Stimulated activated CD8-positive, alpha-beta memory T cell treated with anti-CD3 and anti-CD28 coated beads, Interleukin-15, amount 100 ng/mL, for 4 hours (primary cell): ENCODE results near the gene WDR49.
"Not testable (repeated sequence)": the region's sequence is repeated elsewhere in the genome, so short reads cannot be mapped to it uniquely, and the experiment has no call there.

Experiments used
- DNase-seq, 2 donors: peaks; one replicate each; pipeline ENCODE4 v3.0.0-alpha.2; 2020; ENCODE audit warnings: low read depth in 2 of 2

Gene WDR49

DNA sequence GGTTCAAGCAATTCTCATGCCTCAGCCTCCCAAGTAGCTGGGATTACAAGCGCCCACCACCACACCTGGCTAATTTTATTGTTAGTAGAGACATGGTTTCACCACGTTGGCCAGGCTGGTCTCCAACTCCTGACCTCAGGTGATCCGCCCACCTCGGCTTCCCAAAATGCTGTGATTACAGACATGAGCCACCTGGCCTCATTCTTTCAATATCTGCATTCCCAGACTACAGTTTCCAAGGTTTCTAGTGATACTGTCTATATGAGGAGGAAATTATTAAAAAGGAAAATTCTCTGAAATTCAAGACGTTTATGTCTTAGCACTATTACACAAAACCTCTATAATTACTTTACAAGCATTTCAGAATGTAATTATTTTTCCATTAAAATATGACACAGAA lies 39.5 kb downstream of the WDR49 start:
- DNase-seq = not testable (repeated sequence)

DNA sequence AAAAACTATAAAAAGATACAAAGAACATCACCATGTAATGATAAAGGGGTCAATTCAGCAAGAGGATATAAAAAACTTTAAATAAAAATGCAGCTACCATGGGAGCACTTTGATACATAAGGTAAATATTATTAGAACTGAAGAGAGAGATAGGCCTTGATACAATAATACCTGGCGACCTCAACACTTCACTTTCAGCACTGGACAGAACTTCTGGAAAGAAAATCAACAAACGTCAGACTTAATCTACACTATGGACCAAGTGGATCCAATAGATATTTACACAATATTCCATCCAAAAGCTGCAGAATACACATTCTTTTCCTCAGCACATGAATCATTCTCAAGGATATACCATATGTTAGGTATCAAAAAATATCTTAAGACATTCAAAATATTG lies 42.0 kb downstream of the WDR49 start:
- no peak for DNase-seq

DNA sequence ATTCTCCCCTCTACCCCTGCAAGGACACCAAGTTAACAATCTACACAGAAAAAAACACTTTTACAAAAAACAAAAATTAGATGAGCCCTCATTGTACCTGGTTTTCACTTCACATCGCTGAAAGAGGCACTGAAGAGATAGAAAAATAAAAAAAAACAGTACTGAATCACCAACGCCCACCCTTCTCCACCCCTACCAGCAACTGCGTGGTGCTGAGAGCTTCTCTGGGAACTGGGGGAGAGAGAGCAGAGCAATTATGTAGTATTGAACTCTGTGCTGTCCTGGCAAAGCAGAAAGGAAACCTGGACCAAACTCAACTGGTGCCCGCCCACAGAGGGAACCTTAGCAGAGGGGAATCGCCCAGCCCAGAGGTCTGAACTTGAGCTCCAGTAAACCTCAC lies 44.6 kb downstream of the WDR49 start:
- DNase-seq = no peak

DNA sequence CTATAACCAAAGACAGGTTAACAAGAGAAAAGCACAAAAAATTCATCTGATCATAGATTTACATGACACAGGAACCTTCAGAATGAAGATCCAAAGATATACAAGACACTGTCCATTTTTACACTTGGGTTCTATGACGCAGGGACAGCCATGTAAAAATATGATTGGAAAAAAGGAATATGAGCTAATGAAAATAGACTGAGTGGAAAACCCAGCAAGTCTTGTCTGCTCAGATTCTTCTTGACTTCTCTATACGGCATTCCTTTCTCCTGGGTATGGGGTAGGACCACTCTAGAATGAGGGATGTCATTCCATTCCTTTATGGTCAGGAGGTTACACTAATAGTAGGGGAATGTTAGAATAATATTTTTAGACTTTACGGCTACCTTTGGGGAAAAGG lies 46.9 kb downstream of the WDR49 start:
- no peak for DNase-seq

DNA sequence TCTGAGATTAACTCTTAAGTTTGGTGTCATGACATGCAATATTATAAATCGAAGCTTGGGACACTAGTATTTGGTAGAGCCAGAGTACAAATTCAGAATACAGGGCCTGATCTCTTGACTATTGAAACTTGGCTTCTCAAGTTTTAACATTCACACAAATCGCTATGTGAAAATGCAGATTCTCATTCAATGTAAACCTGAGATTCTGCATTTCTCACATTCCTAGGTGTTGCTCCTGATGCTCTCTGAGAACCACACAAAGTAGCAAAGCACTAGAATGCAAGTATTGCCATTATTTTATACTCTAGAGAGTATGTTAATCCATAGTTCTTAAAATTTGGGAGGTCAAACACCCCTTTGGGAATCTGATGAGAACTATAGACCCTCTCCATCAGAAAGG lies 47.9 kb downstream of the WDR49 start:
- DNase-seq = no peak

DNA sequence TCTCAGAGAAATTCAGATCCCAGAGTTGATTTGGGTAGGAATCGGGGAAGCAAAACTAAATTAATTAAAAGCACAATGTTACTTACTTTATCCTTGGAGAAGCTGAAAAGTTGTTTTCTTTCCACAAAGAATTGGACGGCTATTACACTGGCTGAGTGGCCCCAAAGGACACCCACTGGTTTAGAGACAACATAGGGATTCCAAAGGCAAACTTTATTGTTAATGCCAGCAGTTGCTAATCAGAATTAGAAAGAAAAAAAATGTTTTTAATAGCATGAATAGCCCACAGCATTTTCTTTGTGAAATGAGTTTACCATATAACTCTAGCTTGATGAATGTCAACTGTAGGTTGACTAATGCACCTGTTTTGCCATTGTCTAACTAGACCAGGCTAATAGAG lies 51.7 kb downstream of the WDR49 start:
- no peak for DNase-seq

DNA sequence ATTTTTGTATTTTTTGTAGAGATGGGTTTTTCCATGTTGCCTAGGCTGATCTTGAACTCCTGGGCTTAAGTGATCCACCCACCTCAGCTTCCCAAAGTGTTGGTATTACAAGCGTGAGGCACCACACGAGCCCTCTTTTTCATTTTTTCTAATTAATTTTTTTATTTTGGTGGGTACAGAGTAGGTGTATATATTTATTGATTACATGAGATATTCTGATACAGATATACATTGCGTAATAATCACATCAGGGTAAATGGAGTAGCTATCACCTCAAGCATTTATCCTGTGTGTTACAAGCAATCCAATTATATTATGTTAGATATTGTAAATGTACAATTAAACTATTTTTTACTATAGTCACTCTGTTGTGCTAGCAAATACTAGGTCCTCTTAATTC lies 66.1 kb downstream of the WDR49 start:
- no peak for DNase-seq

GRCh38 chr3:167575000-167575600 lies 78.6 kb downstream of the WDR49 start:
- no peak for DNase-seq

DNA sequence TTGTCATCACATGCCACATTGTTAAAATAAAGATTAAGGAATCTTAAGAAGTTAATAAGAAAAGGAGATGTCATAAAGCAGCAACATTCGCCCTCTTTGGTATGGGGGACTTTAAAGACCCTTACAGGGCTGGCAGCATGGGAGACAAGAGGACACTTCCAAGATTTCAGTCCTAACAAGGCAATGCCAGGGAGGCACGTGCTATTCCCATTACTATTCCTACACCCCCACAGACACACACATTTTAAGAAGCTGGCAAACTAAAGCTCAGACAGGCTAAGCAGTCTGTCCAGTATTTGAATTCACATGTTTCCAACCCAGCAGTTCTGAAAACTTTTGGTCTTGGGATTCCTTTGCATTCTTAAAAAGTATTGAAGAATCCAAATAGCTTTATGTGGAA lies 80.8 kb downstream of the WDR49 start:
- DNase-seq = no peak

- no peak for DNase-seq
These were observed 85.1 kb downstream of the WDR49 start for GRCh38 chr3:167568634-167569033.

- DNase-seq = no peak
These were observed 88.3 kb downstream of the WDR49 start for GRCh38 chr3:167565489-167565888.

GRCh38 chr3:167564612-167565011 lies 89.1 kb downstream of the WDR49 start:
- no peak for DNase-seq

GRCh38 chr3:167559924-167560323 lies 93.8 kb downstream of the WDR49 start:
- no peak for DNase-seq

DNA sequence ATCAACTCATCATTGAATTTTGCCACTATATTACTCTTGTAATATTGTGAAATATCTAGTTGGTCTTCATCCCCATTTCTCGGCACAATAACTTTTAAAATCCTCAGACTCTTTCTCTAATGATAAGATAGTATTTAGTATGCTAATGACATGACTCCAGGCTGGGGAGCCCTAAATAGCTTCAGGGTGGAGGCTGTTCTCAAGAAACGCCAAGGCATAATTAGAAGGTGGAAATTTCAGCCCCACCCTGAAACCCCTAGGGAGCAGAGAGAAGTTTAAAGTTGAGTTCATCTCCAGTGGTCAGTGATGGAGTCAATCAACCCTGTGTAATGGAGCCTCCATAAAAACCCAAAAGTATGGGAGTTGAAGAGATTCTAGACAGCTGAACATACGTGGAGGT lies 98.8 kb downstream of the WDR49 start:
- DNase-seq = no peak

DNA sequence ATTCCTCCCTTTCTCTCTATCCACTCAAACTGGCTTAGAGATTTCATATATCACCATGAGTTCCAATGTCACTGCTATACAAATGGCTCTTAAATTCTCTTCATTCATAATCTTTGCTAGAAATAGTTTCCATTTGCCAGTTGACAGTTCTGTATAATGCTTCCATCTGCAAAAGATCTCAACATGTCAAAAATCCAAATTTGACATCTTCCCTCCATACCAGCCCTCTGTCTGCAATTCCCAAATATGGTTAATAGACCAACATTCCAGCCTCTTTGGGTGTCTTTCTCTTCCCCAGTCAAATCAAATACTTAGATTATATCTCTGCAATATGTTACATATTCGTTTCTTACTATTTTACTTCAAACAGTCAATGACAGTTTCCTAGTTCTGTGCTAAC lies 115.7 kb downstream of the WDR49 start:
- DNase-seq = no peak

DNA sequence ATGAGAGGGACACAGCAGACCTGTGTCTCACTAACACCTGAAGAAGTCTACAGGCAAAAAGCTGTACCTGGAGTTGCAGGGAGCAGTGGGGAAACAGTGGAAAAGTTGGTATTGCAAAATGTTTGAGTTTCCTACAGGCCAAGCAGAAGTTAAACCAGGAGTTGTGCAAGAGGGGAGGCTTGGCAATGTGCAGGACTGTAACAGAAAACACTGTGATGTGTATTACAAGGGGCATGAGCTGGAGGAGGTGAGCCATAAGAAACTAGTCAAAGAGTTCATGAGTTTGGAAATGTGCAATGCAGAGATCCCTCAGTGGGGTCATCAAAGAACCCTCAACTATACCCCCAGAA lies 132.8 kb downstream of the WDR49 start:
- no peak for DNase-seq

DNA sequence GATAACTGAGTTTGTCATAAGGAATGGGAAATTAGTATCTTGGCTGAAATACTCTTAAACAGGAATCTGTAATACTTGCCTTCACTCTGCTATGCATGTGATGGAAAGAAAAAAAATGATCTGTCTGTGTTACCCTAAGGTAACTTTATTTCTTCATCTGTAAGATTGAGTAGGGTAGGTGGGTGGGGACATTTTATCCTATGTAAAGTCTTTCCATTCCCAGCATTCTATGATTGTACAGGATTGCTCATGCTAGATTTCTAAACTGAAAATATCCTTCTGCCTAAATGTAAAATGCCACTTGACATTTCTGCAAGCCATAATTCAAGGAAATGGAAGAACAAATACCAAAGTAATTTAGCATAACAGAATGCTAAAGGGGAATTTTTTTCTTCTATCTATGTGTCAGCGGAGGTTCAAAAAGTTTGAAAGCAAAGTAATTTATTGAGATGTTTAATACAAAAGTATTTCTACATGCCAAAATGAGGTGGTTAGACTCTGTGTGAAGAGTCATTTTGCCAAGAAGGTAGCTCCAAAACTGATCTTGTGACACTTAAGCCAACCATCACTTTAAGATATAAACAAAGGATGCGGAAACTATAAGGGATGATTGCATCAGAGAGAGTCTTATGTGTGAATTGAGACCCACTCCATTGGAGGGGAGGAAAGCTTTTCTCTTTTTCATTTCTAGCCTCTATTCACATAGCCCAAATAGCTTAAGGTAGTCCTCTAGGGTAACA lies 133.3 kb downstream of the WDR49 start:
- no peak for DNase-seq

DNA sequence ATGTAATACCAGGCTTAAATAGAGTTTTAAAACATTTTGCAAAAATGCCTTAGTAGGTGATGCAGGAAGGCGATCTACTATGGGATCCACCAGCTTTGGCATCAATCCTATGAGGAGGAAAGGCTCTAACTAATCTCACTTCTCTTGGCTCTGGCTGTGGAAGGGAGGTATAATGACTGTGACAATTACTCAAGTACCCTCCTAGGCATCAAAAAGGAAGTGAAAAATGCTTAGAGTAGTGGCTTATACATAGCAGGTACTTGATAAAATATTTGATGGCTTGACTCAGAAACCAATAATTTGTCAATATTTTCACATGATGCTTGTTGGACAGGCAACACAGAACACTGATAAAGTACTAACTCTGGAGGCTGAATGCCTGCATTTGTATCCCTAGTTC lies 145.8 kb downstream of the WDR49 start:
- DNase-seq = no peak

DNA sequence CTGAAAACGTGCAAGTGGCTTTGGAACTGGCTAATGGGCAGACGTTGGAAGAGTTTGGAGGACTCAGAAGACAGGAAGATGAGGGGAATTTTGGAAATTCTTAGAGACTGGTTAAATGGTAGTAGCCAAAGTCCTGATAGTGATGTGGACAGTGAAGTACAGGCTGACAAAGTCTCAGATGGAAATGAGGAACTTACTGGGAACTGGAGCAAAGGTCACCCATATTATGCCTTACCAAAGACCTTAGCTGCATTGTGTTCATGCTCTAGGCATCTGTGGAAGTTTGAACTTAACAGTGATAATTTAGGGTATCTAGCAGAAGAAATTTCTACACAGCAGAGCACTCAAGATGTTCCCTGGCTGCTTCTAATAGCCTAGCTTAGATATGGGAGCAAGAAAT lies 151.3 kb downstream of the WDR49 start:
- DNase-seq = no peak

- DNase-seq = no peak
These were observed 151.8 kb downstream of the WDR49 start for GRCh38 chr3:167501941-167502340.

DNA sequence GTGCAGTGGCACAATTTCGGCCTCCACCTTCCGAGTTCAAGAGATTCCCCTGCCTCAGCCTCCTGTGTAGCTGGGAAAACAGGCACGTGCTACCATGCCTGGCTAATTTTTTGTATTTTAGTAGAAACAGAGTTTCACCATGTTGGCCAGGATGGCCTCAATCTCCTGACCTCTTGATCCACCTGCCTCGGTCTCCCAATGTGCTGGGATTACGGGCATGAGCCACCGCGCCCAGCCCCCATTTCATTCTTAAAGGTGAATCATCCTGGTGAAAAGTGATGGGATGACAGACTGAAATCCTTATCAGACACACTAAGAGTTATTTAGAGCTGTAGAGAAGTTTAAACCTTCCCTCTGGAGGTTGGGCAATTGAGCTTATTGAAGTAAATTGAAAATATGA lies 155.8 kb downstream of the WDR49 start:
- no peak for DNase-seq

GRCh38 chr3:167493244-167493643 lies 160.5 kb downstream of the WDR49 start:
- no peak for DNase-seq

DNA sequence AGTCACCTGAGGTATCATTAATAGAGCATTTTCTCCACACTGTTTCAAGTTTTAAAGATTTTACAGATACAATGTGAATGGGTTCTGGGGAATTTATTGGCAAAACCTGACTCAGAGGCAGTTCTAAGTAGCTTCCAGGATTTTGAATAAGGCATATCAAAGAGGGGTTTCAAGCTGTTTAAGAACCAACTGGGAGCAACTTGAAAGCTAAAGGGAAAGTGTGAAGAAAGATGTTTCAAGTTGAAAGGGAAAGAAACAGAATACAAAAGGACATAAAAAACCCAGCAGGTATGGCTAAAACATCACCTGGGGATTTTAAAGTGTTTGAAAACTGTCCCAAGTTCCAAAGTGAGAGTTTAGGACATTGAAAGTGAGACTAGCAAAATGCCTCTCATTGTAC lies 162.1 kb downstream of the WDR49 start:
- no peak for DNase-seq

DNA sequence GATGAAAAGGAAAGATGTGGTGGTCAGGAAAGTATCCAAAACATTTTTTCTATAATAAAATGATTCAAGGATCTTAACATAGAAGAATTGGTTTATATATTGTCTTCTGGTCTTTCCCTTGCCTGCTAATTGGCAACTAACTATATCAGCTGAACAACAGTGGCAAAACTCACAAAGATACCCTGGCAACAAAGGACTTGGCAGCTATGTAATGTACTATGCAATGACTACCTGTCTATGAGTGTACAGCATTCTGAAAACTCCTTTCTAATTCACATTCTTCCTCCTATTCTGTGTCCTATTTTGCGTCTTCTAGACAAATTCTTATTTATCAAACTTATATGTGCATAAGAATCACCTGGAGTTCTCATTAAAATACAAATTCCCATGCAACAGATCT lies 164.2 kb downstream of the WDR49 start:
- DNase-seq = no peak
